Measurements from ENCODE around the gene CAPG.
"Not testable (repeated sequence)": the region's sequence is repeated elsewhere in the genome, so short reads cannot be mapped to it uniquely, and the experiment has no call there.

Gene CAPG

GRCh38 chr2:85395912-85396475 lies 14.2 kb downstream of the CAPG start:
- no peak for DNase-seq

- DNase-seq: no peak
Observed at GRCh38 chr2:85394976-85395375, 15.2 kb downstream of the CAPG start.

GRCh38 chr2:85394261-85394681 lies 15.9 kb downstream of the CAPG start:
- no peak for DNase-seq

GRCh38 chr2:85393836-85394235 lies 16.3 kb downstream of the CAPG start:
- no peak for DNase-seq

GRCh38 chr2:85390941-85391669 lies 19.1 kb downstream of the CAPG start:
- DNase-seq: no peak

GRCh38 chr2:85388878-85389538 lies 21.2 kb downstream of the CAPG start:
- DNase-seq: no peak

GRCh38 chr2:85387754-85388153 lies 22.4 kb downstream of the CAPG start:
- no peak for DNase-seq

GRCh38 chr2:85385746-85386145 lies 24.4 kb downstream of the CAPG start:
- no peak for DNase-seq

GRCh38 chr2:85383850-85384249 lies 26.3 kb downstream of the CAPG start:
- no peak for DNase-seq

GRCh38 chr2:85383151-85383550 lies 27.0 kb downstream of the CAPG start:
- DNase-seq: not testable (repeated sequence)

- DNase-seq: no peak
Observed at GRCh38 chr2:85380048-85380447, 30.1 kb downstream of the CAPG start.

- no peak for DNase-seq
Observed at GRCh38 chr2:85378257-85378656, 31.9 kb downstream of the CAPG start.

GRCh38 chr2:85377083-85377482 lies 33.1 kb downstream of the CAPG start:
- DNase-seq: no peak

- no peak for DNase-seq
Observed at GRCh38 chr2:85376291-85377065, 33.7 kb downstream of the CAPG start.

GRCh38 chr2:85371045-85371444 lies 39.1 kb downstream of the CAPG start:
- no peak for DNase-seq

- no peak for DNase-seq
Observed at GRCh38 chr2:85369500-85369899, 40.7 kb downstream of the CAPG start.

GRCh38 chr2:85368921-85369320 lies 41.2 kb downstream of the CAPG start:
- no peak for DNase-seq

GRCh38 chr2:85367180-85367579 lies 43.0 kb downstream of the CAPG start:
- DNase-seq: no peak

- DNase-seq: not testable (repeated sequence)
Observed at GRCh38 chr2:85362653-85363387, 47.3 kb downstream of the CAPG start.

- DNase-seq: no peak
Observed at GRCh38 chr2:85357736-85358135, 52.4 kb downstream of the CAPG start.

- no peak for DNase-seq
Observed at GRCh38 chr2:85356186-85356585, 54.0 kb downstream of the CAPG start.

GRCh38 chr2:85355521-85355920 lies 54.6 kb downstream of the CAPG start:
- no peak for DNase-seq

GRCh38 chr2:85355073-85355410 lies 55.1 kb downstream of the CAPG start:
- no peak for DNase-seq

Measured in NCI-H187 treated with DMSO at 0.1 percent for 48 hours (cell line).